CD4-positive, alpha-beta T cell (primary cell): ENCODE results near the gene KRTAP12-2. TPM values are rescaled to one million over a fixed set of nuclear protein-coding genes. Genes with fewer than 3 reads are reported as not detected.

Source experiments
- ATAC-seq: fragments of 200-7000 bp; cut with Tn5 transposase; one replicate; pipeline ENCODE4 v1.10.0; 2022; ENCODE audit warnings: mild to moderate bottlenecking; ENCODE audit not compliant: poor library complexity
- CTCF ChIA-PET: fragments of 350-600 bp; sonication (Branson Sonifier 250); formaldehyde crosslinking; loops from one replicate; lab custom pipeline; 2021; ENCODE audit warnings: antibody characterized with exemption, inconsistent platforms; lab: Charles Lee
- POLR2A ChIA-PET: fragments of 350-600 bp; sonication (Branson Sonifier 250); formaldehyde crosslinking; loops from one replicate; lab custom pipeline; 2021; ENCODE audit warnings: antibody characterized with exemption, inconsistent platforms; lab: Charles Lee
- DNase-seq, 14 experiments: peaks; one replicate each; pipeline ENCODE4 v3.0.0-alpha.2; 2013 to 2020; ENCODE audit warnings: mixed read lengths in 2 of 14
- H3K27ac ChIP-seq, 2 donors: one replicate each; pipeline versions ENCODE4 v1.5.1 to v1.7.0; 2013; ENCODE audit warnings: low read length in 2 of 2, low read depth in 1 of 2, mild to moderate bottlenecking in 1 of 2
- H3K27me3 ChIP-seq, 2 experiments: 1 replicate in 1 of 2; 2 replicates in 1 of 2; pipeline versions ENCODE4 v1.6.1 to v1.7.0; 2013; ENCODE audit warnings: low read length in 2 of 2, control low read depth in 1 of 2, mild to moderate bottlenecking in 1 of 2, moderate library complexity in 1 of 2; ENCODE audit not compliant: insufficient read depth in 2 of 2, control insufficient read depth in 1 of 2
- H3K36me3 ChIP-seq: one replicate; pipeline ENCODE4 v1.6.1; 2013; ENCODE audit warnings: low read length, control low read depth; ENCODE audit not compliant: insufficient read depth
- H3K4me1 ChIP-seq: one replicate; pipeline ENCODE4 v1.6.1; 2013; ENCODE audit warnings: low read length, control low read depth; ENCODE audit not compliant: insufficient read depth
- H3K4me3 ChIP-seq: one replicate; pipeline ENCODE4 v1.5.1; 2013; ENCODE audit warnings: mild to moderate bottlenecking, low read length, moderate library complexity
- H3K9me3 ChIP-seq, 2 experiments: 1 replicate in 1 of 2; 2 replicates in 1 of 2; pipeline versions ENCODE4 v1.6.1 to v1.7.0; 2013; ENCODE audit warnings: low read length in 2 of 2, mild to moderate bottlenecking in 2 of 2, control low read depth in 1 of 2, moderate library complexity in 1 of 2; ENCODE audit not compliant: control insufficient read depth in 1 of 2, insufficient read depth in 1 of 2
- H3K27ac Mint-ChIP-seq: one replicate; pipeline ENCODE4 v1.8.0; 2020; ENCODE audit warnings: mixed read lengths
- H3K27me3 Mint-ChIP-seq: one replicate; pipeline ENCODE4 v1.8.0; 2021; ENCODE audit warnings: mixed read lengths
- H3K36me3 Mint-ChIP-seq: one replicate; pipeline ENCODE4 v1.8.0; 2021; ENCODE audit warnings: low read depth, mixed read lengths
- H3K4me1 Mint-ChIP-seq: one replicate; pipeline ENCODE4 v1.8.0; 2021; ENCODE audit warnings: low read depth, mixed read lengths
- H3K4me3 Mint-ChIP-seq: one replicate; pipeline ENCODE4 v1.8.0; 2020; ENCODE audit warnings: mild to moderate bottlenecking, mixed read lengths
- H3K9me3 Mint-ChIP-seq: one replicate; pipeline ENCODE4 v1.8.0; 2020; ENCODE audit warnings: mixed read lengths
- intact Hi-C, 2 experiments: fragments of 100-400 bp; cut with DNase I in 1 of 2; cut with micrococcal nuclease in 1 of 2; formaldehyde crosslinking; loops; one replicate each; pipeline versions ENCODE4 v1.15.1 to v1.9.0; 2023 to 2025; cut with DNase I, micrococcal nuclease
- total RNA-seq, 174 experiments: library from RNA in 2 of 174; stranded (reverse) in 2 of 174; gene quantifications; one replicate each; pipeline ENCODE4 v1.2.3 and lab custom pipeline; 2021 to 2026
- TF ChIP-seq, protein P1 (sequence below): fragments of 200-600 bp; IDR thresholded peaks from one replicate; pipeline ENCODE4 v1.8.0; 2022; ENCODE audit warnings: antibody characterized with exemption, mild to moderate bottlenecking

The KRTAP12-2 gene
- total RNA-seq, 2 experiments from 2014 or later: not detected

DNA sequence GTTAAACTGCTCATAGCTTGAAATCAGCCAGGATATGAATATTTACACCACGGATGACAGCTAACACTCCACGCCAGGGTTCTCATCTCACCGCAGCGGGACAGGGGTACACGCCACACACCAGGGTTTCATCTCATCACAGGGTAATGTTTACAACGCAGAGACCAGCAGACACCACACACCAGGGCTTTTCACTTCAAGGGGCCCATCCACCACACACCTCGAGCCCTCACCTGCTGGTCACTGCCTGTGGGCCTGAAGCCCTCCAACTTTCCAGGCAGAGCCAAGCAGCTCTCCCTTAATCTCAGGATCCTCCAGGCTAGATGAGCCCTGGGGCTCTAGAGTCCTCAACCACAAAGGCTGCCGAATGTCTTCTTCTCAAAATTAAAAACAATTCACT, 28.9 kb upstream of the KRTAP12-2 start:
- peaks cover 11% of the 10 kb centered on the region in 2 experiments for H3K9me3 ChIP-seq
- no peak for ATAC-seq
- H3K27ac Mint-ChIP-seq: no peak overlapping the region
- no peak overlapping the region for H3K4me3 ChIP-seq
- intact Hi-C loops: no loop called here
- ChIA-PET CTCF (no interaction called here), POLR2A (no interaction called here)
- TF ChIP-seq, protein P1, sequence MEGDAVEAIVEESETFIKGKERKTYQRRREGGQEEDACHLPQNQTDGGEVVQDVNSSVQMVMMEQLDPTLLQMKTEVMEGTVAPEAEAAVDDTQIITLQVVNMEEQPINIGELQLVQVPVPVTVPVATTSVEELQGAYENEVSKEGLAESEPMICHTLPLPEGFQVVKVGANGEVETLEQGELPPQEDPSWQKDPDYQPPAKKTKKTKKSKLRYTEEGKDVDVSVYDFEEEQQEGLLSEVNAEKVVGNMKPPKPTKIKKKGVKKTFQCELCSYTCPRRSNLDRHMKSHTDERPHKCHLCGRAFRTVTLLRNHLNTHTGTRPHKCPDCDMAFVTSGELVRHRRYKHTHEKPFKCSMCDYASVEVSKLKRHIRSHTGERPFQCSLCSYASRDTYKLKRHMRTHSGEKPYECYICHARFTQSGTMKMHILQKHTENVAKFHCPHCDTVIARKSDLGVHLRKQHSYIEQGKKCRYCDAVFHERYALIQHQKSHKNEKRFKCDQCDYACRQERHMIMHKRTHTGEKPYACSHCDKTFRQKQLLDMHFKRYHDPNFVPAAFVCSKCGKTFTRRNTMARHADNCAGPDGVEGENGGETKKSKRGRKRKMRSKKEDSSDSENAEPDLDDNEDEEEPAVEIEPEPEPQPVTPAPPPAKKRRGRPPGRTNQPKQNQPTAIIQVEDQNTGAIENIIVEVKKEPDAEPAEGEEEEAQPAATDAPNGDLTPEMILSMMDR: no peak
- H3K9me3 Mint-ChIP-seq: peaks cover 5% of the 10 kb centered on the region
- H3K36me3 ChIP-seq: no peaks in the 10 kb centered on the region
- no peak overlapping the region for H3K27ac ChIP-seq
- H3K27me3 ChIP-seq: peaks cover 24 to 35% of the 10 kb centered on the region in 2 experiments
- H3K4me1 Mint-ChIP-seq: peaks cover 19% of the 10 kb centered on the region
- H3K4me1 ChIP-seq: peaks cover 5% of the 10 kb centered on the region
- H3K27me3 Mint-ChIP-seq: peaks cover 57% of the 10 kb centered on the region
- no peaks in the 10 kb centered on the region for H3K36me3 Mint-ChIP-seq
- no peak overlapping the region for H3K4me3 Mint-ChIP-seq
- no peak for DNase-seq

DNA sequence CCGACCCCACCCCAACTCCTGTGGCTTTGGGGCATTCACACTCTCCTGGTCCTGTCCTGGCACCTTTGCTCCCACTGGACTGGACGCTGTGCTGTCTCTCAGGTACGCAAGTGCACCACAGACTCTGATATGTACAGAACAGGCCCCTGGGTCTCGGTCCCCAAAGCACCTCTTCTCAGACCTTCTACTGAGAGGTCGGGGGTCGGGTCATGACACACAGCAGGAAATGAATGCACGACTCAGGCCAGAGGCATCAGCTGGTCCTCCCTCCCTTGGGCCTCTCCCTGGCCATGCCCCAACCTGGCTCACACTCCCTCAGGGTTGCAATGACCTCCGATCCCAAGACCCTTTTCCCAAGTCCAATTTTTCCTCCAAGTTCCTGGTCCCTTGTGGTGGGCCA, 28.5 kb upstream of the KRTAP12-2 start:
- no peaks in the 10 kb centered on the region for H3K36me3 ChIP-seq
- Mint-ChIP-seq H3K4me1 (peaks cover 19% of the 10 kb centered on the region), H3K36me3 (no peaks in the 10 kb centered on the region), H3K27me3 (peaks cover 55% of the 10 kb centered on the region), H3K9me3 (peaks cover 5% of the 10 kb centered on the region), H3K27ac (no peak overlapping the region), H3K4me3 (no peak overlapping the region)
- no peak overlapping the region for H3K4me3 ChIP-seq
- intact Hi-C loops: no loop called here
- DNase-seq: no peak
- ChIA-PET CTCF (no interaction called here), POLR2A (interaction anchor here (1.0 kb wide), 1 partner anchor 38 kb away, joined by 4 read pairs; the partner anchor contains the start of gene KRTAP12-3)
- no peak for ATAC-seq
- TF ChIP-seq, protein P1: no peak
- H3K27ac ChIP-seq: no peak overlapping the region
- H3K9me3 ChIP-seq: peaks cover 11% of the 10 kb centered on the region in 2 experiments
- peaks cover 5% of the 10 kb centered on the region for H3K4me1 ChIP-seq
- peaks cover 20 to 30% of the 10 kb centered on the region in 2 experiments for H3K27me3 ChIP-seq

DNA sequence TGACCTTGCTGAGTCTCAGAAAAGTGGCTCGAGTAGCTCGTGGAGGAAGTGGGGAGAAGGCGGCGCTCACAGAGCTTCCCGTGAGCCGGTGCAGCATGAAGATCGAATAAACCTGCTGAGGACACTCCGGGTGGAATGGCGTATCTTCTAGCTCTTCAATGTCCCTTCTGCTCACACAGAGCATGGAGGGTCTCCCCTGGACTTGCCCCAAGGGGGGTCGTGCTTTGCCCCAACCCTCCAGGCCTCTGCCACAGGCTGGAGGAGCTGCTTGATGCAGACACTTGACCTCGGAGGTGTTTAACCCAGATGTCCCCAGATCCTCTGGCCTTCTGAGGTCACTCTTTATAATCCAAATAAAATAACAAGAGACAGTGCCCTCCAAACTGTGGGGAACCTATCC, 28.0 kb upstream of the KRTAP12-2 start:
- intact Hi-C loops: no loop called here
- peaks cover 18 to 26% of the 10 kb centered on the region in 2 experiments for H3K27me3 ChIP-seq
- ChIA-PET CTCF (no interaction called here), POLR2A (interaction anchor here (1.0 kb wide), 1 partner anchor 37 kb away, joined by 4 read pairs; the partner anchor contains the start of gene KRTAP12-3)
- peaks cover 11% of the 10 kb centered on the region in 2 experiments for H3K9me3 ChIP-seq
- H3K27ac ChIP-seq: no peak overlapping the region
- H3K27me3 Mint-ChIP-seq: peaks cover 51% of the 10 kb centered on the region
- ATAC-seq: no peak
- no peak overlapping the region for H3K27ac Mint-ChIP-seq
- no peak overlapping the region for H3K4me3 ChIP-seq
- no peak overlapping the region for H3K4me3 Mint-ChIP-seq
- no peaks in the 10 kb centered on the region for H3K36me3 Mint-ChIP-seq
- peak in 2 of 14 experiments; percentile 10 to 13 for DNase-seq
- H3K36me3 ChIP-seq: no peaks in the 10 kb centered on the region
- peaks cover 5% of the 10 kb centered on the region for H3K9me3 Mint-ChIP-seq
- peaks cover 19% of the 10 kb centered on the region for H3K4me1 Mint-ChIP-seq
- TF ChIP-seq, protein P1: no peak
- H3K4me1 ChIP-seq: peaks cover 5% of the 10 kb centered on the region
